ENCODE results near the gene SNX5.
A peak's percentile ranks its signal among the peaks of the same experiment; 100 is the strongest.

The SNX5 gene

DNA sequence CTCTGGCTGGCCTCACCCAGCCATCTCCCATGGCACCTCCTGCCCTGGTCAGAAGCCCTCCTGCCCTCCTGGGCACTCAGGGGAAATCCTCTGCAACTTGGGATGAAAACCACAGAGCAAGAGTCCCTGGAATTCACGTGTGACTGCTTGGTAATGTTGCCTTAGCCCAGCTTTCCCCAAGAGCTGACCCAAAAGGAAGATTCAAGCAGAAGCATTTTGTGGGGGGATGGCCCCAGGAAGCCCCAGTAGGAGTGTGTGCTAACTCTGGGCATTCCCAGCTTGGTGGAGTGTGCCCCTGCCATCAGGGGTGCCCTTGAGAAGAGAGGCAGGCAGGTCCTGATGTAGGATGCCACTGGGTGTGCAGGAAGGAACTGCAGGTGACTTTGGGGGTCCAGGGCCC, 35.5 kb downstream of the SNX5 start:
- peak overlapping the region; percentile 71 for H2AK5ac ChIP-seq (ENCODE audit: low read length, severe bottlenecking)
- no peaks in the 10 kb centered on the region for H3K36me3 ChIP-seq (ENCODE audit: control insufficient read depth in 1 of 2, insufficient read depth in 2 of 2, low read depth in 1 of 2, low read length in 2 of 2)
- H3K79me1 ChIP-seq (replicated peaks; ENCODE audit: low read length, poor library complexity, severe bottlenecking): no peaks in the 10 kb centered on the region
- H3K9ac ChIP-seq (ENCODE audit: low read length): no peak overlapping the region
- H3K23ac ChIP-seq (ENCODE audit: low read length in 2 of 2): no peak overlapping the region
- 93% methylated on average over 1 of the region's 1 CpG for WGBS
- no peak overlapping the region for H3K18ac ChIP-seq (ENCODE audit: low read depth in 1 of 2, low read length in 2 of 2)
- no peak overlapping the region for H2BK12ac ChIP-seq (ENCODE audit: low read length in 2 of 2)
- no peak for DNase-seq
- H3K27me3 ChIP-seq (ENCODE audit: control insufficient read depth in 1 of 2, insufficient read depth in 1 of 2, low read length in 2 of 2): no peaks in the 10 kb centered on the region
- H2BK5ac ChIP-seq (ENCODE audit: low read depth, low read length, poor library complexity, severe bottlenecking): no peak overlapping the region
- no peak overlapping the region for H2AFZ ChIP-seq (ENCODE audit: low read depth, low read length)
- no peak overlapping the region for H3K4me2 ChIP-seq (ENCODE audit: low read length, poor library complexity, severe bottlenecking)
- peak overlapping the region in 1 of 2 experiments; percentile 7 for H3K14ac ChIP-seq (ENCODE audit: low read length in 2 of 2)
- no peak overlapping the region for H2BK120ac ChIP-seq (ENCODE audit: low read depth, low read length)
- H3K4me1 ChIP-seq (ENCODE audit: control insufficient read depth, insufficient read depth, low read depth, low read length): peaks cover 50% of the 10 kb centered on the region
- H4K8ac ChIP-seq (ENCODE audit: low read length): no peak overlapping the region
- peaks cover 6% of the 10 kb centered on the region for H3K9me3 ChIP-seq (ENCODE audit: control insufficient read depth, low read length)
- no peak overlapping the region for H3K4me3 ChIP-seq (ENCODE audit: insufficient read depth in 1 of 2, low read depth in 1 of 2, low read length in 2 of 2)
- H3K4ac ChIP-seq (ENCODE audit: low read depth in 1 of 2, low read length in 2 of 2): no peak overlapping the region
- H3K27ac ChIP-seq (ENCODE audit: low read length, poor library complexity, severe bottlenecking): peak overlapping the region; percentile 96
- no peak overlapping the region for H4K91ac ChIP-seq (ENCODE audit: low read length)
- H2BK15ac ChIP-seq (ENCODE audit: low read depth, poor library complexity, severe bottlenecking): no peak overlapping the region

DNA sequence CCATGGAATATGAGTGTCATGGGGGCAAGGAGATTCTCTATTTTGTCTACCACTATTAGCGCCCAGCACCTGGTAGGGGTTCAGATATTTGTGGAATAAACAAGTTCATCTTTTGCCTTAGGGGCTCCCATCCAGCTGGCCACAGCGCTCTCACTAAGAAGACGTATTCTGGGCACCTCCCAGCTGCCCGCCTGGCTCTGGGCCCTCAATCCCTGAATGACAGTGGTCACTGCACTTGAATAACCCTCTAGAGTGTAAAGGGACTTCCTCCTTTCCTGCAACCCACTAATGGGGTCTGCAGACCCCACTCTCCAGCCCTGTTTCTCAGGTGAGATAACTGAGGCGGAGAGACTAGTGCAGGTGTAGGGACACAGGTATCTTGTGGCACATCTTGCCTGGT, 36.2 kb downstream of the SNX5 start:
- Histone ChIP-seq H4K8ac (ENCODE audit: low read length) (no peak overlapping the region), H4K91ac (ENCODE audit: low read length) (no peak overlapping the region), H2AK5ac (ENCODE audit: low read length, severe bottlenecking) (no peak overlapping the region), H2BK5ac (ENCODE audit: low read depth, low read length, poor library complexity, severe bottlenecking) (no peak overlapping the region), H3K9me3 (ENCODE audit: control insufficient read depth, low read length) (peaks cover 6% of the 10 kb centered on the region), H3K27ac (ENCODE audit: low read length, poor library complexity, severe bottlenecking) (no peak overlapping the region), H3K14ac (ENCODE audit: low read length in 2 of 2) (no peak overlapping the region), H3K4me3 (ENCODE audit: insufficient read depth in 1 of 2, low read depth in 1 of 2, low read length in 2 of 2) (no peak overlapping the region), H3K79me1 (replicated peaks; ENCODE audit: low read length, poor library complexity, severe bottlenecking) (no peaks in the 10 kb centered on the region), H3K4me1 (ENCODE audit: control insufficient read depth, insufficient read depth, low read depth, low read length) (peaks cover 47% of the 10 kb centered on the region), H2BK12ac (ENCODE audit: low read length in 2 of 2) (no peak overlapping the region), H3K27me3 (ENCODE audit: control insufficient read depth in 1 of 2, insufficient read depth in 1 of 2, low read length in 2 of 2) (no peaks in the 10 kb centered on the region), H3K18ac (ENCODE audit: low read depth in 1 of 2, low read length in 2 of 2) (no peak overlapping the region), H2BK15ac (ENCODE audit: low read depth, poor library complexity, severe bottlenecking) (no peak overlapping the region), H2BK120ac (ENCODE audit: low read depth, low read length) (no peak overlapping the region), H3K23ac (ENCODE audit: low read length in 2 of 2) (no peak overlapping the region), H3K9ac (ENCODE audit: low read length) (no peak overlapping the region), H3K4me2 (ENCODE audit: low read length, poor library complexity, severe bottlenecking) (no peak overlapping the region), H3K36me3 (ENCODE audit: control insufficient read depth in 1 of 2, insufficient read depth in 2 of 2, low read depth in 1 of 2, low read length in 2 of 2) (no peaks in the 10 kb centered on the region), H3K4ac (ENCODE audit: low read depth in 1 of 2, low read length in 2 of 2) (no peak overlapping the region), H2AFZ (ENCODE audit: low read depth, low read length) (no peak overlapping the region)
- 93% methylated on average over 5 of the region's 5 CpGs for WGBS
- no peak for DNase-seq

DNA sequence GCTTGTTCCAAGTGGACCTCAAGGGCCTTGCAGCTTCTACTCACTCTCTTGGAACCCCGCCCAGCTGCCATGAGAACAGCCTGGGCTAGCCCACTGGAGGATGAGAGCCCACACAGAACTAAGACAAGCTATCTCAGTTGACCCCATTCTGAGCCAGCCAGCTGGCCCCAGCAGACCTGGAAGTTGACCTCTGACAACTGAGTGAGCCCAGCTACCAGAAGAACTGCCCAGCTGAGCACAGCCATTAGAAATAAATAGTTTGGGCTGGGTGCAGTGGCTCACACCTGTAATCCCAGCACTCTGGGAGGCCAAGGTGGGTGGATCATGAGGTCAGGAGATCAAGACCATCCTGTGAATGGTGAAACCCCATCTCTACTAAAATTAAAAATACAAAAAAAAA, 37.1 kb downstream of the SNX5 start:
- WGBS: 82% methylated on average over 1 of the region's 1 CpG
- H2AFZ ChIP-seq (ENCODE audit: low read depth, low read length): no peak overlapping the region
- peaks cover 42% of the 10 kb centered on the region for H3K4me1 ChIP-seq (ENCODE audit: control insufficient read depth, insufficient read depth, low read depth, low read length)
- H4K8ac ChIP-seq (ENCODE audit: low read length): no peak overlapping the region
- H3K4me2 ChIP-seq (ENCODE audit: low read length, poor library complexity, severe bottlenecking): no peak overlapping the region
- no peak overlapping the region for H2BK5ac ChIP-seq (ENCODE audit: low read depth, low read length, poor library complexity, severe bottlenecking)
- DNase-seq: no peak
- peak overlapping the region; percentile 58 for H2AK5ac ChIP-seq (ENCODE audit: low read length, severe bottlenecking)
- H2BK12ac ChIP-seq (ENCODE audit: low read length in 2 of 2): no peak overlapping the region
- no peak overlapping the region for H3K27ac ChIP-seq (ENCODE audit: low read length, poor library complexity, severe bottlenecking)
- H2BK120ac ChIP-seq (ENCODE audit: low read depth, low read length): no peak overlapping the region
- H4K91ac ChIP-seq (ENCODE audit: low read length): no peak overlapping the region
- no peaks in the 10 kb centered on the region for H3K36me3 ChIP-seq (ENCODE audit: control insufficient read depth in 1 of 2, insufficient read depth in 2 of 2, low read depth in 1 of 2, low read length in 2 of 2)
- H3K79me1 ChIP-seq (replicated peaks; ENCODE audit: low read length, poor library complexity, severe bottlenecking): no peaks in the 10 kb centered on the region
- no peaks in the 10 kb centered on the region for H3K27me3 ChIP-seq (ENCODE audit: control insufficient read depth in 1 of 2, insufficient read depth in 1 of 2, low read length in 2 of 2)
- H3K9ac ChIP-seq (ENCODE audit: low read length): no peak overlapping the region
- H3K18ac ChIP-seq (ENCODE audit: low read depth in 1 of 2, low read length in 2 of 2): no peak overlapping the region
- no peak overlapping the region for H3K23ac ChIP-seq (ENCODE audit: low read length in 2 of 2)
- H3K4me3 ChIP-seq (ENCODE audit: insufficient read depth in 1 of 2, low read depth in 1 of 2, low read length in 2 of 2): no peak overlapping the region
- no peak overlapping the region for H2BK15ac ChIP-seq (ENCODE audit: low read depth, poor library complexity, severe bottlenecking)
- no peak overlapping the region for H3K4ac ChIP-seq (ENCODE audit: low read depth in 1 of 2, low read length in 2 of 2)
- no peak overlapping the region for H3K14ac ChIP-seq (ENCODE audit: low read length in 2 of 2)
- H3K9me3 ChIP-seq (ENCODE audit: control insufficient read depth, low read length): peaks cover 6% of the 10 kb centered on the region

DNA sequence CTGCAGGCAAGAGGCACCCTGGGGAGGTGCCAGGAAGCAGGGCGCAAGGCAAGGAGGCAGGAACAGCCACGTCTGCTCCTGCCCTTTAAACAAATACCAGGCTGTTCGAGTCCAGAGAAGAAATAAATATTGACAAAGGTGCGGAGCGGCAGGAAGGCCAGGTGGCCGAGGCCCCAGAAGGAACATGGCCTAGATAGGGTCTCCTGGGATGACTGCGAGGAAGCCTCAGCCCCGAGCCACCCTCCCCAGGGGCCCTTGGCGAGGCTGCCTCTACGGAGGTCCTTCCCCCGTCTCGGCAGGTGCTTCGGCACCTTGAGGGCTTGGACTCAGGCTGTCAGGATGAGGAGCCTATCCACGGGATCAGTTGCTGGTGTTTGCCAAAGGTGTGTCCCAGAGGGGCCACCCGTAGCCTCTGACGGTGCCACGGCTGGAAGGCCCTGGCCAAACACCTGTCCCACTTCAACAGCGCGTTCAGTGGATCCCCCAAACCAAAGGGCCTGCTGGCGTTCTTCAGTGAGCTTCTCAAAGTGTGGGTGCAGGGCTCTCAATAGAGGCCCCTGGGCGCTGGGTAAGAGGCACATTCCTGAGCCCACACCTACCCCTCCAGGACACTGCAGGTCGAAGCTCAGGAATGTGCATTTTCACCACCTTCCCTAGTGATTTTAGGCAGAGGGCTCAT, 39.8 kb downstream of the SNX5 start:
- H3K4ac ChIP-seq (ENCODE audit: low read depth in 1 of 2, low read length in 2 of 2): no peak overlapping the region
- no peak overlapping the region for H3K14ac ChIP-seq (ENCODE audit: low read length in 2 of 2)
- H3K9ac ChIP-seq (ENCODE audit: low read length): peak overlapping the region; percentile 52
- H3K36me3 ChIP-seq (ENCODE audit: control insufficient read depth in 1 of 2, insufficient read depth in 2 of 2, low read depth in 1 of 2, low read length in 2 of 2): no peaks in the 10 kb centered on the region
- H3K27me3 ChIP-seq (ENCODE audit: control insufficient read depth in 1 of 2, insufficient read depth in 1 of 2, low read length in 2 of 2): no peaks in the 10 kb centered on the region
- H2BK12ac ChIP-seq (ENCODE audit: low read length in 2 of 2): no peak overlapping the region
- H3K23ac ChIP-seq (ENCODE audit: low read length in 2 of 2): no peak overlapping the region
- no peak overlapping the region for H4K8ac ChIP-seq (ENCODE audit: low read length)
- H3K79me1 ChIP-seq (replicated peaks; ENCODE audit: low read length, poor library complexity, severe bottlenecking): no peaks in the 10 kb centered on the region
- no peak for DNase-seq
- H2BK120ac ChIP-seq (ENCODE audit: low read depth, low read length): no peak overlapping the region
- H3K27ac ChIP-seq (ENCODE audit: low read length, poor library complexity, severe bottlenecking): no peak overlapping the region
- WGBS: 78% methylated on average over 22 of the region's 22 CpGs
- no peak overlapping the region for H2BK15ac ChIP-seq (ENCODE audit: low read depth, poor library complexity, severe bottlenecking)
- no peak overlapping the region for H3K4me2 ChIP-seq (ENCODE audit: low read length, poor library complexity, severe bottlenecking)
- no peak overlapping the region for H2AK5ac ChIP-seq (ENCODE audit: low read length, severe bottlenecking)
- no peak overlapping the region for H3K18ac ChIP-seq (ENCODE audit: low read depth in 1 of 2, low read length in 2 of 2)
- no peak overlapping the region for H2BK5ac ChIP-seq (ENCODE audit: low read depth, low read length, poor library complexity, severe bottlenecking)
- H2AFZ ChIP-seq (ENCODE audit: low read depth, low read length): no peak overlapping the region
- no peak overlapping the region for H3K4me3 ChIP-seq (ENCODE audit: insufficient read depth in 1 of 2, low read depth in 1 of 2, low read length in 2 of 2)
- no peak overlapping the region for H4K91ac ChIP-seq (ENCODE audit: low read length)
- peaks cover 6% of the 10 kb centered on the region for H3K9me3 ChIP-seq (ENCODE audit: control insufficient read depth, low read length)
- peaks cover 19% of the 10 kb centered on the region for H3K4me1 ChIP-seq (ENCODE audit: control insufficient read depth, insufficient read depth, low read depth, low read length)

All from mesenchymal stem cell (in vitro differentiated cells and primary cell).